Epidermal melanocyte (primary cell): ENCODE data around the gene PYGO2.
"Not testable (repeated sequence)": the region's sequence is repeated elsewhere in the genome, so short reads cannot be mapped to it uniquely, and the experiment has no call there.

Experiments
- DNase-seq: peaks from one replicate; pipeline ENCODE4 v3.0.0; 2011; ENCODE audit warnings: low spot score; ENCODE audit not compliant: insufficient read length

The PYGO2 gene

GRCh38 chr1:154982897-154983648 is 21.5 kb upstream of the PYGO2 start, which contains the start of gene FLAD1:
Gene FLAD1 (plus strand): TSS chr1:154983344. CDS start chr1:154983695, 351 bp downstream.
- DNase-seq: peak; percentile 100

- no peak for DNase-seq
Observed at GRCh38 chr1:154982341-154982740, 20.8 kb upstream of the PYGO2 start.

GRCh38 chr1:154978360-154978759 is 16.8 kb upstream of the PYGO2 start:
- DNase-seq: no peak

GRCh38 chr1:154977762-154978161 is 16.2 kb upstream of the PYGO2 start:
- DNase-seq: not testable (repeated sequence)

- DNase-seq: no peak
Observed at GRCh38 chr1:154975409-154976059, 14.0 kb upstream of the PYGO2 start.

- DNase-seq: peak; percentile 81
Observed at GRCh38 chr1:154974808-154975408, 13.3 kb upstream of the PYGO2 start.

- peak; percentile 94 for DNase-seq
Observed at GRCh38 chr1:154974102-154974807, 12.7 kb upstream of the PYGO2 start, which contains the start of gene CKS1B. Gene CKS1B (plus strand): TSS chr1:154974681. CDS start chr1:154974746, 65 bp downstream.

- peak; percentile 68 for DNase-seq
Observed at GRCh38 chr1:154973344-154974101, 11.9 kb upstream of the PYGO2 start.

- no peak for DNase-seq
Observed at GRCh38 chr1:154972517-154973343, 11.1 kb upstream of the PYGO2 start.

GRCh38 chr1:154972213-154972516 is 10.6 kb upstream of the PYGO2 start:
- no peak for DNase-seq

- no peak for DNase-seq
Observed at GRCh38 chr1:154971341-154971998, 9.9 kb upstream of the PYGO2 start.

GRCh38 chr1:154970631-154971340 is 9.2 kb upstream of the PYGO2 start, which contains the start of gene SHC1:
Gene SHC1 (minus strand): TSS chr1:154970747. CDS start chr1:154970526, 221 bp downstream.
- peak; percentile 90 for DNase-seq

GRCh38 chr1:154969860-154970452 is 8.4 kb upstream of the PYGO2 start:
- no peak for DNase-seq

GRCh38 chr1:154969246-154969645 is 7.7 kb upstream of the PYGO2 start:
- no peak for DNase-seq

GRCh38 chr1:154968731-154969130 is 7.1 kb upstream of the PYGO2 start:
- DNase-seq: no peak

GRCh38 chr1:154967331-154967950 is 5.9 kb upstream of the PYGO2 start:
- no peak for DNase-seq

- no peak for DNase-seq
Observed at GRCh38 chr1:154966111-154966510, 4.5 kb upstream of the PYGO2 start.

GRCh38 chr1:154964359-154964758 is 2.8 kb upstream of the PYGO2 start:
- DNase-seq: no peak
